ENCODE measurements around the gene ATF7IP2. TPM values are rescaled to one million over a fixed set of nuclear protein-coding genes. Genes with fewer than 3 reads are reported as not detected.
"Not testable (repeated sequence)": the region's sequence is repeated elsewhere in the genome, so short reads cannot be mapped to it uniquely, and the experiment has no call there.

ATF7IP2 gene
- total RNA-seq, 5 donors from 2014 or later (not counting 1 experiment from before 2014, with no cell fraction given), result 49.1 to 97.1 (median 56.7) TPM

- H3K36me3 ChIP-seq (ENCODE audit: control insufficient read depth in 2 of 2, extremely low read depth in 1 of 2, insufficient read depth in 1 of 2, low read length in 1 of 2), result peaks cover 0 to 24% of the 10 kb centered on the region in 2 donors
- ATAC-seq (replicated peaks in 1 of 4) (no peak), DNase-seq (no peak)
- POLR2A ChIA-PET, result interaction anchor here in 1 of 2 donors (0.6 kb wide), 2 partner anchors 50 to 1823 kb away, joined by 3 to 4 read pairs; no protein-coding TSS in a partner anchor
- H3K9me3 ChIP-seq, result peaks cover 8% of the 10 kb centered on the region
- Mint-ChIP-seq H3K36me3 (peaks cover 75% of the 10 kb centered on the region), H3K4me1 (peaks cover 16 to 26% (median 25%) of the 10 kb centered on the region in 3 donors), H3K4me3 (no peak overlapping the region), H3K27ac (no peak overlapping the region), H3K27me3 (no peaks in the 10 kb centered on the region), H3K9me3 (peaks cover 14 to 21% (median 15%) of the 10 kb centered on the region in 3 donors)
- H3K4me1 ChIP-seq (ENCODE audit: control insufficient read depth in 1 of 2, extremely low read depth in 1 of 2, insufficient read depth in 2 of 2, low read length in 2 of 2), result peaks cover 9 to 14% of the 10 kb centered on the region in 2 experiments
- H3K27me3 ChIP-seq (replicated peaks in 1 of 2; ENCODE audit: control insufficient read depth in 2 of 2, extremely low read depth in 1 of 2, insufficient read depth in 2 of 2, low read length in 1 of 2), result no peaks in the 10 kb centered on the region
- CTCF ChIA-PET, result interaction anchor here in 1 of 2 donors (0.6 kb wide), 1 partner anchor 153 kb away, joined by 4 read pairs; no protein-coding TSS in a partner anchor
- WGBS (ENCODE audit: insufficient coverage), result 100% methylated on average over 2 of the region's 6 CpGs
- H3K27ac ChIP-seq (ENCODE audit: low read length), result no peak overlapping the region
- no peak overlapping the region for H3K4me3 ChIP-seq (ENCODE audit: control insufficient read depth in 1 of 2, extremely low read depth in 1 of 2, low read length in 1 of 2)
Observed at GRCh38 chr16:10453159-10453510, 67.3 kb downstream of the ATF7IP2 start.

GRCh38 chr16:10465821-10466220 is 80.0 kb downstream of the ATF7IP2 start:
- no peak overlapping the region for H3K4me3 ChIP-seq (ENCODE audit: control insufficient read depth in 1 of 2, extremely low read depth in 1 of 2, low read length in 1 of 2)
- peaks cover 0 to 22% of the 10 kb centered on the region in 2 donors for H3K36me3 ChIP-seq (ENCODE audit: control insufficient read depth in 2 of 2, extremely low read depth in 1 of 2, insufficient read depth in 1 of 2, low read length in 1 of 2)
- WGBS (ENCODE audit: insufficient coverage), result no CpG with 5 or more reads among the region's 2 CpGs
- ChIA-PET POLR2A (no interaction called here), CTCF (interaction anchor here in 1 of 2 donors (0.7 kb wide), 1 partner anchor 14 kb away, joined by 3 read pairs; no protein-coding TSS in a partner anchor)
- H3K9me3 ChIP-seq, result no peaks in the 10 kb centered on the region
- DNase-seq, result no peak
- H3K27me3 ChIP-seq (replicated peaks in 1 of 2; ENCODE audit: control insufficient read depth in 2 of 2, extremely low read depth in 1 of 2, insufficient read depth in 2 of 2, low read length in 1 of 2), result no peaks in the 10 kb centered on the region
- Mint-ChIP-seq H3K36me3 (peaks cover 76% of the 10 kb centered on the region), H3K4me3 (no peak overlapping the region), H3K27me3 (no peaks in the 10 kb centered on the region), H3K9me3 (peaks cover 0 to 6% (median 0%) of the 10 kb centered on the region in 3 donors), H3K27ac (no peak overlapping the region), H3K4me1 (no peaks in the 10 kb centered on the region)
- no peak for ATAC-seq (replicated peaks in 1 of 4)
- no peak overlapping the region for H3K27ac ChIP-seq (ENCODE audit: low read length)
- H3K4me1 ChIP-seq (ENCODE audit: control insufficient read depth in 1 of 2, extremely low read depth in 1 of 2, insufficient read depth in 2 of 2, low read length in 2 of 2), result no peaks in the 10 kb centered on the region

- H3K27me3 Mint-ChIP-seq, result no peaks in the 10 kb centered on the region
- Histone ChIP-seq H3K9me3 (no peaks in the 10 kb centered on the region), H3K27me3 (replicated peaks in 1 of 2; ENCODE audit: control insufficient read depth in 2 of 2, extremely low read depth in 1 of 2, insufficient read depth in 2 of 2, low read length in 1 of 2) (no peaks in the 10 kb centered on the region), H3K4me3 (ENCODE audit: control insufficient read depth in 1 of 2, extremely low read depth in 1 of 2, low read length in 1 of 2) (no peak overlapping the region), H3K4me1 (ENCODE audit: control insufficient read depth in 1 of 2, extremely low read depth in 1 of 2, insufficient read depth in 2 of 2, low read length in 2 of 2) (no peaks in the 10 kb centered on the region), H3K27ac (ENCODE audit: low read length) (no peak overlapping the region), H3K36me3 (ENCODE audit: control insufficient read depth in 2 of 2, extremely low read depth in 1 of 2, insufficient read depth in 1 of 2, low read length in 1 of 2) (peaks cover 0 to 22% of the 10 kb centered on the region in 2 donors)
- ATAC-seq (replicated peaks in 1 of 4) (no peak), DNase-seq (no peak)
- WGBS (ENCODE audit: insufficient coverage), result no CpG with 5 or more reads among the region's 2 CpGs
- H3K4me1 Mint-ChIP-seq, result no peaks in the 10 kb centered on the region
- ChIA-PET CTCF (interaction anchor here in 1 of 2 donors (0.7 kb wide), 1 partner anchor 15 kb away, joined by 3 read pairs; no protein-coding TSS in a partner anchor), POLR2A (no interaction called here)
- peaks cover 75% of the 10 kb centered on the region for H3K36me3 Mint-ChIP-seq
- peaks cover 0 to 8% (median 0%) of the 10 kb centered on the region in 3 donors for H3K9me3 Mint-ChIP-seq
- H3K27ac Mint-ChIP-seq, result no peak overlapping the region
- H3K4me3 Mint-ChIP-seq, result no peak overlapping the region
Observed at GRCh38 chr16:10466313-10466712, 80.5 kb downstream of the ATF7IP2 start.

GRCh38 chr16:10466861-10467260 is 81.0 kb downstream of the ATF7IP2 start:
- Mint-ChIP-seq H3K4me1 (no peaks in the 10 kb centered on the region), H3K27ac (no peak overlapping the region), H3K4me3 (no peak overlapping the region), H3K36me3 (peaks cover 72% of the 10 kb centered on the region), H3K9me3 (peaks cover 0 to 8% (median 0%) of the 10 kb centered on the region in 3 donors), H3K27me3 (no peaks in the 10 kb centered on the region)
- ChIA-PET CTCF (no interaction called here), POLR2A (no interaction called here)
- H3K27me3 ChIP-seq (replicated peaks in 1 of 2; ENCODE audit: control insufficient read depth in 2 of 2, extremely low read depth in 1 of 2, insufficient read depth in 2 of 2, low read length in 1 of 2), result no peaks in the 10 kb centered on the region
- no peak overlapping the region for H3K27ac ChIP-seq (ENCODE audit: low read length)
- DNase-seq, result no peak
- peaks cover 0 to 22% of the 10 kb centered on the region in 2 donors for H3K36me3 ChIP-seq (ENCODE audit: control insufficient read depth in 2 of 2, extremely low read depth in 1 of 2, insufficient read depth in 1 of 2, low read length in 1 of 2)
- no peak overlapping the region for H3K4me3 ChIP-seq (ENCODE audit: control insufficient read depth in 1 of 2, extremely low read depth in 1 of 2, low read length in 1 of 2)
- H3K9me3 ChIP-seq, result no peaks in the 10 kb centered on the region
- H3K4me1 ChIP-seq (ENCODE audit: control insufficient read depth in 1 of 2, extremely low read depth in 1 of 2, insufficient read depth in 2 of 2, low read length in 2 of 2), result no peaks in the 10 kb centered on the region
- ATAC-seq (replicated peaks in 1 of 4), result no peak

GRCh38 chr16:10476636-10477035 is 90.8 kb downstream of the ATF7IP2 start:
- CTCF ChIA-PET; H3K4me3 Mint-ChIP-seq; H3K4me3 ChIP-seq (ENCODE audit: control insufficient read depth in 1 of 2, extremely low read depth in 1 of 2, low read length in 1 of 2); ATAC-seq (replicated peaks in 1 of 4); H3K27me3 Mint-ChIP-seq; H3K27ac Mint-ChIP-seq; H3K4me1 Mint-ChIP-seq; H3K27me3 ChIP-seq (replicated peaks in 1 of 2; ENCODE audit: control insufficient read depth in 2 of 2, extremely low read depth in 1 of 2, insufficient read depth in 2 of 2, low read length in 1 of 2); H3K27ac ChIP-seq (ENCODE audit: low read length); H3K4me1 ChIP-seq (ENCODE audit: control insufficient read depth in 1 of 2, extremely low read depth in 1 of 2, insufficient read depth in 2 of 2, low read length in 2 of 2); DNase-seq: not testable (repeated sequence)
- WGBS (ENCODE audit: insufficient coverage), result no CpG with 5 or more reads among the region's 1 CpG
- POLR2A ChIA-PET, result interaction anchor here in 1 of 2 donors (0.5 kb wide), 1 partner anchor 9 kb away, joined by 4 read pairs; no protein-coding TSS in a partner anchor
- Mint-ChIP-seq H3K36me3 (peaks cover 55% of the 10 kb centered on the region), H3K9me3 (peaks cover 0 to 21% (median 10%) of the 10 kb centered on the region in 3 donors)
- Histone ChIP-seq H3K36me3 (ENCODE audit: control insufficient read depth in 2 of 2, extremely low read depth in 1 of 2, insufficient read depth in 1 of 2, low read length in 1 of 2) (peaks cover 17 to 36% of the 10 kb centered on the region in 2 donors), H3K9me3 (peaks cover 20% of the 10 kb centered on the region)

- Histone ChIP-seq H3K27me3 (replicated peaks in 1 of 2; ENCODE audit: control insufficient read depth in 2 of 2, extremely low read depth in 1 of 2, insufficient read depth in 2 of 2, low read length in 1 of 2) (no peaks in the 10 kb centered on the region), H3K36me3 (ENCODE audit: control insufficient read depth in 2 of 2, extremely low read depth in 1 of 2, insufficient read depth in 1 of 2, low read length in 1 of 2) (peaks cover 9 to 23% of the 10 kb centered on the region in 2 donors), H3K27ac (ENCODE audit: low read length) (no peak overlapping the region), H3K4me1 (ENCODE audit: control insufficient read depth in 1 of 2, extremely low read depth in 1 of 2, insufficient read depth in 2 of 2, low read length in 2 of 2) (no peaks in the 10 kb centered on the region), H3K9me3 (peaks cover 11% of the 10 kb centered on the region), H3K4me3 (ENCODE audit: control insufficient read depth in 1 of 2, extremely low read depth in 1 of 2, low read length in 1 of 2) (no peak overlapping the region)
- 93% methylated on average over 2 of the region's 2 CpGs for WGBS (ENCODE audit: insufficient coverage)
- no peaks in the 10 kb centered on the region for H3K27me3 Mint-ChIP-seq
- ChIA-PET CTCF (interaction anchor here in 1 of 2 donors (0.6 kb wide), 1 partner anchor 223 kb away, joined by 3 read pairs; no protein-coding TSS in a partner anchor), POLR2A (no interaction called here)
- H3K4me3 Mint-ChIP-seq, result no peak overlapping the region
- ATAC-seq (replicated peaks in 1 of 4) (no peak), DNase-seq (no peak)
- H3K4me1 Mint-ChIP-seq, result no peaks in the 10 kb centered on the region
- no peak overlapping the region for H3K27ac Mint-ChIP-seq
- peaks cover 0 to 34% (median 22%) of the 10 kb centered on the region in 3 donors for H3K9me3 Mint-ChIP-seq
- H3K36me3 Mint-ChIP-seq, result peaks cover 55% of the 10 kb centered on the region
Observed at GRCh38 chr16:10480151-10480550, 94.3 kb downstream of the ATF7IP2 start.

Data from T-cell (primary cell).